ENCODE results near the gene ALCAM. TPM values are rescaled to one million over a fixed set of nuclear protein-coding genes. Genes with fewer than 3 reads are reported as not detected.

Gene ALCAM
- total and polyA plus RNA-seq, 2 of the 8 experiments (the other 6 are each of a cell fraction or from before 2014, with no cell fraction given) = 10.8 to 33.0 TPM

DNA sequence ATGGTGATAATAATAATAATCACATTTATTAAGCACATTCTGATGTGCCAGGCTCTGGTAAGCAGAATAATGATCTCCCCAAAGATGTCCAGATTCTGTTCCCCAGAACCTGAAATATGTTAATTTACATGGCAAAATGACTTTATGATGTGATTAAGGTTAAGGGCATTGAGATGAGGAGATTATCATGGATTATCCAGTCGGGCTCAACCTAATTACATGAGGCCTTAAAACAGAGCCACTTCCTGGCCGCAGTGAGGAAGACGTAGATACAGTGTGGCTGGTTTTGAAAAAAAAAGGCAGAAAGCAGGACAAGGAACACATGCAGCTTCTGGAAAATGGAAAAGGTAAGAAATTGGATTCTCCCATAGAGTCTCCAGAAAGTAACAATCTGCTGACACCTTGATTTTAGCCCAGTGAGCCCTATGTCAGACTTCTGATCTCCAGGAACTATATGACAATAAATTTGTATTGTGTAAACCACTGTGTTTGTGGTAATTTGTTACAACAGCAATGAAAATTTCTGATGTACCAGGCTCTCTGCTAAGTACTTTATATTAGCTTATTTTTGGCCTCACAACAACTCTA, 126.7 kb downstream of the ALCAM start:
- DNase-seq (ENCODE audit: low read depth in 1 of 2, low spot score in 2 of 2) = no peak
- no peaks in the 10 kb centered on the region for H3K79me2 ChIP-seq (ENCODE audit: control insufficient read depth in 1 of 2, insufficient read depth in 2 of 2, low read length in 2 of 2)
- TF ChIP-seq JUND (IDR thresholded peaks at IDR 0.05; ENCODE audit: low read length) (no peak), RXRA (IDR thresholded peaks at IDR 0.05; ENCODE audit: insufficient read depth, low read depth, low read length) (no peak), SP1 (IDR thresholded peaks at IDR 0.05; ENCODE audit: low read depth, low read length) (no peak), SAP30 (IDR thresholded peaks at IDR 0.05; ENCODE audit: insufficient read depth, insufficient replicate concordance, low read length) (no peak), EGR1 (IDR thresholded peaks at IDR 0.05; ENCODE audit: borderline replicate concordance, low read depth, low read length) (no peak), CEBPB (IDR thresholded peaks at IDR 0.05; ENCODE audit: low read depth, low read length) (no peak), SP2 (IDR thresholded peaks at IDR 0.05; ENCODE audit: low read length) (no peak), ZNF274 (IDR thresholded peaks at IDR 0.05; ENCODE audit: borderline replicate concordance, extremely low read depth, low read length) (no peak), POLR2AphosphoS5 (IDR thresholded peaks at IDR 0.05; ENCODE audit: low read depth, low read length) (no peak), EP300 (IDR thresholded peaks at IDR 0.05; ENCODE audit: borderline replicate concordance in 1 of 2, low read depth in 2 of 2, low read length in 2 of 2) (no peak), CBX5 (IDR thresholded peaks at IDR 0.05; ENCODE audit: low read depth, low read length) (no peak), SUZ12 (IDR thresholded peaks at IDR 0.05; ENCODE audit: low read length) (no peak), SIN3A (conservative IDR thresholded peaks at IDR 0.05 in 1 of 2, IDR thresholded peaks at IDR 0.05 in 1 of 2; ENCODE audit: low read depth in 1 of 2, low read length in 2 of 2) (no peak), NRF1 (IDR thresholded peaks at IDR 0.05; ENCODE audit: low read depth, low read length) (no peak)

More for the DNA sequence above, 126.7 kb downstream of the ALCAM start:
- Histone ChIP-seq H4K8ac (ENCODE audit: extremely low read depth, insufficient read depth, low read length) (no peak overlapping the region), H2AFZ (ENCODE audit: low read length) (no peak overlapping the region), H3K23ac (ENCODE audit: insufficient read length) (no peak overlapping the region), H2BK120ac (replicated peaks; ENCODE audit: low read depth, low read length) (no peak overlapping the region), H3K9me3 (ENCODE audit: insufficient read depth in 2 of 2, low read depth in 1 of 2, low read length in 1 of 2) (peaks cover 17 to 21% of the 10 kb centered on the region in 2 experiments), H2BK5ac (ENCODE audit: low read depth, low read length) (no peak overlapping the region), H3K4me2 (ENCODE audit: insufficient read depth in 1 of 2, low read depth in 2 of 2, low read length in 2 of 2) (no peak overlapping the region), H4K5ac (ENCODE audit: insufficient read length, low read depth, low read length) (no peak overlapping the region), H3K18ac (ENCODE audit: extremely low read depth, low read length) (no peak overlapping the region), H4K20me1 (replicated peaks in 1 of 2; ENCODE audit: control insufficient read depth in 1 of 2, insufficient read depth in 2 of 2, low read length in 2 of 2) (no peaks in the 10 kb centered on the region), H3K14ac (ENCODE audit: insufficient read length) (no peak overlapping the region), H3K4me3 (ENCODE audit: extremely low read depth in 1 of 4, insufficient read depth in 2 of 4, low read depth in 3 of 4, low read length in 4 of 4) (no peak overlapping the region), H4K91ac (replicated peaks; ENCODE audit: insufficient read length, low read length) (no peak overlapping the region), H2AK5ac (ENCODE audit: low read depth, low read length) (no peak overlapping the region), H2BK20ac (ENCODE audit: low read length) (no peak overlapping the region), H2BK15ac (ENCODE audit: low read length) (no peak overlapping the region), H3K27ac (ENCODE audit: low read depth, low read length) (no peak overlapping the region), H3K27me3 (replicated peaks in 1 of 4; ENCODE audit: control insufficient read depth in 3 of 4, extremely low read depth in 1 of 4, insufficient read depth in 3 of 4, low read length in 3 of 4) (no peaks in the 10 kb centered on the region), H3K36me3 (ENCODE audit: control insufficient read depth in 2 of 4, insufficient read depth in 4 of 4, low read length in 3 of 4) (peaks cover 0 to 12% (median 6%) of the 10 kb centered on the region in 4 experiments; a peak in 2 of 8 replicates), H3K23me2 (ENCODE audit: low read depth, low read length) (peaks cover 2% of the 10 kb centered on the region; the same call in 1 of the 2 replicates), H3K4me1 (replicated peaks in 1 of 4; ENCODE audit: control insufficient read depth in 3 of 4, insufficient read depth in 4 of 4, low read length in 3 of 4) (peaks cover 0 to 4% (median 3%) of the 10 kb centered on the region in 4 experiments; a peak in 2 of 7 replicates), H2BK12ac (ENCODE audit: low read depth, low read length) (no peak overlapping the region), H3K56ac (replicated peaks; ENCODE audit: insufficient read length, low read depth, low read length) (no peak overlapping the region), H3K79me1 (ENCODE audit: low read depth, low read length) (no peaks in the 10 kb centered on the region), H3K9ac (replicated peaks in 1 of 4; ENCODE audit: extremely low read depth in 1 of 4, low read depth in 3 of 4, low read length in 3 of 4) (no peak overlapping the region), H3K4ac (replicated peaks; ENCODE audit: insufficient read length, low read depth, low read length) (no peak overlapping the region)
- no peak for FAIRE-seq
- CTCF ChIA-PET (ENCODE audit: partially characterized antibody) = interaction anchor here (1.0 kb wide), 1 partner anchor 24 kb away, joined by 5 read pairs; no protein-coding TSS in a partner anchor
- POLR2A ChIA-PET (ENCODE audit: partially characterized antibody) = interaction anchor here (0.6 to 0.7 kb wide), 2 partner anchors 37 to 1089 kb away, joined by 3 read pairs; no protein-coding TSS in a partner anchor
- WGBS, 2 experiments (ENCODE audit: extremely low coverage in 1 of 2, insufficient coverage in 1 of 2, insufficient read length in 1 of 2, insufficient replicate concordance in 2 of 2, low coverage in 1 of 2, low lambda C conversion rate in 2 of 2, missing lambda C conversion rate in 1 of 2) = 92% methylated on average over 3 of the region's 3 CpGs; no CpG with 5 or more reads in 1 of the 2 experiments

Data from H1 (cell line).